SU-DHL-6 (cell line): ENCODE results near the gene HECTD1.
A peak's percentile ranks its signal among the peaks of the same experiment; 100 is the strongest.
"Not testable (repeated sequence)": the region's sequence is repeated elsewhere in the genome, so short reads cannot be mapped to it uniquely, and the experiment has no call there.

Experiments
- H2AFZ ChIP-seq: fragments of 200-600 bp; sonication (generic); 2 replicates; pipeline ENCODE4 v1.6.1; 2014; ENCODE audit warnings: low read depth, mild to moderate bottlenecking, moderate library complexity, mixed read lengths, antibody characterized with exemption, low read length; ENCODE audit not compliant: severe bottlenecking
- H3F3A ChIP-seq: fragments of 200-600 bp; shearing (Covaris generic); 2 replicates; pipeline ENCODE4 v1.6.0; 2016; ENCODE audit warnings: antibody characterized with exemption, mild to moderate bottlenecking; ENCODE audit not compliant: insufficient read depth
- H3K27ac ChIP-seq: fragments of 200-600 bp; sonication (generic); 2 replicates; pipeline ENCODE4 v1.5.1; 2016; ENCODE audit warnings: low read depth, mild to moderate bottlenecking, low read length, moderate library complexity, mixed read lengths
- H3K27me3 ChIP-seq: fragments of 200-600 bp; sonication (generic), shearing (Covaris generic); 2 replicates; pipeline ENCODE4 v1.6.0; 2014; ENCODE audit warnings: mild to moderate bottlenecking, low read length
- H3K36me3 ChIP-seq: fragments of 200-600 bp; sonication (generic); 2 replicates; pipeline ENCODE4 v1.6.1; 2014; ENCODE audit warnings: mild to moderate bottlenecking, low read length, mixed read lengths
- H3K4me2 ChIP-seq: fragments of 300-600, 200-600 bp; shearing (Covaris generic), sonication (generic); 2 replicates; pipeline ENCODE4 v1.6.0; 2014; ENCODE audit warnings: low read length, low read depth, mild to moderate bottlenecking; ENCODE audit not compliant: poor library complexity, severe bottlenecking
- H3K4me3 ChIP-seq: fragments of 200-600 bp; sonication (generic); 2 replicates; pipeline ENCODE4 v1.5.1; 2014; ENCODE audit warnings: antibody characterized with exemption, low read length, mild to moderate bottlenecking, mixed read lengths; ENCODE audit not compliant: insufficient read depth, poor library complexity, severe bottlenecking
- H3K79me2 ChIP-seq: fragments of 200-600 bp; sonication (generic); 2 replicates; pipeline ENCODE4 v1.6.1; 2014; ENCODE audit warnings: mild to moderate bottlenecking, low read length, moderate library complexity; ENCODE audit not compliant: insufficient read depth
- H3K9ac ChIP-seq: fragments of 200-600 bp; sonication (generic); 2 replicates; pipeline ENCODE4 v1.7.0; 2014; ENCODE audit warnings: mild to moderate bottlenecking, low read length
- H3K9me2 ChIP-seq: fragments of 200-600 bp; sonication (generic); replicated peaks from 2 replicates; pipeline ENCODE4 v1.6.1; 2014; ENCODE audit warnings: low read length; ENCODE audit not compliant: insufficient read depth
- H3K9me3 ChIP-seq: fragments of 200-600 bp; sonication (generic); 2 replicates; pipeline ENCODE4 v1.6.1; 2014; ENCODE audit warnings: low read length, mixed read lengths; ENCODE audit not compliant: insufficient read depth
- H4K20me1 ChIP-seq: fragments of 200-600 bp; sonication (generic); 2 replicates; pipeline ENCODE4 v1.6.1; 2014; ENCODE audit warnings: low read depth, mild to moderate bottlenecking, antibody characterized with exemption, low read length, moderate library complexity, mixed read lengths
- CTCF ChIP-seq: fragments of 200-600 bp; sonication (generic); IDR thresholded peaks from one replicate; pipeline ENCODE4 v1.5.1; 2017; ENCODE audit warnings: antibody characterized with exemption, mild to moderate bottlenecking, low read length, moderate library complexity; ENCODE audit not compliant: insufficient read depth, poor library complexity, severe bottlenecking
- EZH2phosphoT487 ChIP-seq: fragments of 200-600 bp; sonication (generic), shearing (Covaris generic); conservative IDR thresholded peaks from 2 replicates; pipeline ENCODE4 v1.6.1; 2018; ENCODE audit warnings: mild to moderate bottlenecking, antibody characterized with exemption, low read length, moderate library complexity, mixed read lengths

HECTD1 gene

GRCh38 chr14:31092160-31092708, 115.4 kb downstream of the HECTD1 start:
- Histone ChIP-seq H3K9me2 (no peaks in the 10 kb centered on the region), H3K4me3 (no peak overlapping the region), H3K79me2 (no peaks in the 10 kb centered on the region), H3F3A (peaks cover 10% of the 10 kb centered on the region; the same call in 1 of the 2 replicates), H3K36me3 (no peaks in the 10 kb centered on the region), H3K27ac (no peak overlapping the region), H3K27me3 (no peaks in the 10 kb centered on the region), H3K9me3 (no peaks in the 10 kb centered on the region), H3K9ac (no peak overlapping the region), H3K4me2 (no peak overlapping the region), H2AFZ (no peak overlapping the region), H4K20me1 (no peaks in the 10 kb centered on the region)
- no peak for TF ChIP-seq EZH2phosphoT487
- no peak for TF ChIP-seq CTCF

- no peaks in the 10 kb centered on the region for H3K9me3 ChIP-seq
- no peak overlapping the region for H3K4me3 ChIP-seq
- H3K9me2 ChIP-seq: no peaks in the 10 kb centered on the region
- no peak overlapping the region for H3K27ac ChIP-seq
- H3K36me3 ChIP-seq: no peaks in the 10 kb centered on the region
- no peak overlapping the region for H3K9ac ChIP-seq
- no peak overlapping the region for H2AFZ ChIP-seq
- no peaks in the 10 kb centered on the region for H4K20me1 ChIP-seq
- H3K79me2 ChIP-seq: no peaks in the 10 kb centered on the region
- H3F3A ChIP-seq: peaks cover 10% of the 10 kb centered on the region; the same call in 1 of the 2 replicates
- H3K27me3 ChIP-seq: no peaks in the 10 kb centered on the region
- TF ChIP-seq EZH2phosphoT487 (no peak), CTCF (no peak)
- no peak overlapping the region for H3K4me2 ChIP-seq
These were observed 116.5 kb downstream of the HECTD1 start for GRCh38 chr14:31090883-31091764.

- H3F3A ChIP-seq, H3K79me2 ChIP-seq, H3K9ac ChIP-seq, H3K4me2 ChIP-seq, H3K27me3 ChIP-seq, H3K4me3 ChIP-seq, H3K36me3 ChIP-seq, H4K20me1 ChIP-seq, H3K27ac ChIP-seq, H3K9me2 ChIP-seq, H3K9me3 ChIP-seq, H2AFZ ChIP-seq: not testable (repeated sequence)
These were observed 121.1 kb downstream of the HECTD1 start for GRCh38 chr14:31086466-31086865.

- Histone ChIP-seq H4K20me1 (no peaks in the 10 kb centered on the region), H3K9me2 (no peaks in the 10 kb centered on the region), H3K4me3 (no peak overlapping the region), H2AFZ (peak overlapping the region; percentile 78), H3K27ac (peak overlapping the region; percentile 53; the same call in 1 of the 2 replicates), H3K27me3 (no peaks in the 10 kb centered on the region), H3K36me3 (no peaks in the 10 kb centered on the region), H3F3A (peaks cover 4% of the 10 kb centered on the region; the same call in 1 of the 2 replicates), H3K79me2 (no peaks in the 10 kb centered on the region), H3K4me2 (no peak overlapping the region), H3K9ac (peak overlapping the region; percentile 43), H3K9me3 (no peaks in the 10 kb centered on the region)
- TF ChIP-seq CTCF (no peak), EZH2phosphoT487 (no peak)
These were observed 122.6 kb downstream of the HECTD1 start for GRCh38 chr14:31085027-31085426.
